Endothelial cell of umbilical vein (primary cell): Measurements from ENCODE around the gene PPP2R2C. TPM values are rescaled to one million over a fixed set of nuclear protein-coding genes. Genes with fewer than 3 reads are reported as not detected.

ENCODE experiments used
- BruUV-seq: library from RNA; stranded (reverse); fragments of 400-500 nt; replicated peaks from 2 replicates; lab custom pipeline; 2021; lab: Mats Ljungman, UMichigan
- CTCF ChIA-PET: fragments of 300-600, 350-600 bp; sonication (Branson Sonifier 250); formaldehyde crosslinking; loops from one replicate; lab custom pipeline; 2021; ENCODE audit warnings: antibody characterized with exemption, inconsistent platforms; lab: Charles Lee
- POLR2A ChIA-PET: fragments of 300-600, 350-600 bp; sonication (Branson Sonifier 250); formaldehyde crosslinking; loops from one replicate; lab custom pipeline; 2021; ENCODE audit warnings: antibody characterized with exemption, inconsistent platforms; lab: Charles Lee
- DNase-seq: peaks from one replicate; pipeline ENCODE4 v3.0.0-alpha.2; 2011; ENCODE audit warnings: low read depth, low spot score
- FAIRE-seq: peaks from 2 replicates; lab custom pipeline; 2011; peaks lifted over from hg19 to GRCh38; lab: Jason Lieb, UNC
- H2AFZ ChIP-seq: 2 replicates; pipeline ENCODE4 v1.6.0; 2012; ENCODE audit warnings: low read depth, low read length, control low read depth, inconsistent platforms
- H3K27ac ChIP-seq: 2 replicates; pipeline ENCODE4 v1.5.1; 2011; ENCODE audit warnings: low read depth, mild to moderate bottlenecking, control low read depth, low read length, moderate library complexity; ENCODE audit not compliant: insufficient read depth
- H3K27me3 ChIP-seq, 2 experiments: 2 replicates each; pipeline versions ENCODE4 v1.6.0 to v1.6.1; 2011; ENCODE audit warnings: low read length in 2 of 2, mixed read lengths in 1 of 2; ENCODE audit not compliant: control insufficient read depth in 2 of 2, insufficient read depth in 2 of 2
- H3K36me3 ChIP-seq, 2 experiments: 2 replicates in 1 of 2; 3 replicates in 1 of 2; pipeline ENCODE4 v1.5.1; 2011; ENCODE audit warnings: low read length in 2 of 2, mild to moderate bottlenecking in 1 of 2, moderate library complexity in 1 of 2; ENCODE audit not compliant: control insufficient read depth in 2 of 2, insufficient read depth in 2 of 2; ENCODE audit errors: extremely low read depth in 1 of 2
- H3K4me1 ChIP-seq: 3 replicates; pipeline ENCODE4 v1.5.1; 2011; ENCODE audit warnings: mild to moderate bottlenecking, low read length; ENCODE audit not compliant: control insufficient read depth, insufficient read depth; ENCODE audit errors: extremely low read depth
- H3K4me2 ChIP-seq: 2 replicates; pipeline ENCODE4 v1.6.1; 2011; ENCODE audit warnings: low read length, control low read depth, mixed read lengths; ENCODE audit not compliant: insufficient read depth
- H3K4me3 ChIP-seq, 3 experiments: fragments of 200-600 bp in 1 of 3; sonication (generic), shearing (Covaris generic) in 1 of 3; replicated peaks in 1 of 3; 2 replicates each; pipeline ENCODE4 v1.5.1; 2011 to 2016; ENCODE audit warnings: control low read depth in 3 of 3, low read length in 3 of 3, mild to moderate bottlenecking in 2 of 3, inconsistent platforms in 1 of 3, low read depth in 1 of 3, moderate library complexity in 1 of 3; ENCODE audit not compliant: insufficient read depth in 1 of 3
- H3K79me2 ChIP-seq: 2 replicates; pipeline ENCODE4 v1.6.0; 2012; ENCODE audit warnings: low read length, inconsistent platforms; ENCODE audit not compliant: control insufficient read depth, insufficient read depth
- H3K9ac ChIP-seq: replicated peaks from 2 replicates; pipeline ENCODE3; 2011; ENCODE audit warnings: low read length, control low read depth; ENCODE audit not compliant: insufficient read depth; ENCODE audit errors: extremely low read depth
- H3K9me1 ChIP-seq: replicated peaks from 3 replicates; pipeline ENCODE4 v1.6.0; 2011; ENCODE audit warnings: mild to moderate bottlenecking, low read length; ENCODE audit not compliant: control insufficient read depth, insufficient read depth; ENCODE audit errors: extremely low read depth
- H3K9me3 ChIP-seq: replicated peaks from 2 replicates; pipeline ENCODE4 v1.5.1; 2012; ENCODE audit warnings: low read length, inconsistent platforms; ENCODE audit not compliant: control insufficient read depth, insufficient read depth
- H4K20me1 ChIP-seq: replicated peaks from 2 replicates; pipeline ENCODE3; 2011; ENCODE audit warnings: mild to moderate bottlenecking, low read length; ENCODE audit not compliant: control insufficient read depth, insufficient read depth; ENCODE audit errors: extremely low read depth
- CTCF ChIP-seq, 2 donors: IDR thresholded peaks; 1 replicate in 1 of 2; 2 replicates in 1 of 2; pipeline ENCODE4 v1.5.1; 2011; ENCODE audit warnings: low read length in 2 of 2, mild to moderate bottlenecking in 2 of 2, moderate library complexity in 2 of 2, control low read depth in 1 of 2, inconsistent platforms in 1 of 2, low read depth in 1 of 2; ENCODE audit not compliant: insufficient read depth in 1 of 2; ENCODE audit errors: extremely low read depth in 1 of 2
- EZH2 ChIP-seq: IDR thresholded peaks from 2 replicates; pipeline ENCODE4 v1.6.1; 2012; ENCODE audit warnings: borderline replicate concordance, low read depth, mild to moderate bottlenecking, moderate library complexity, low read length, inconsistent platforms; ENCODE audit not compliant: severe bottlenecking
- FOS ChIP-seq: IDR thresholded peaks from 2 replicates; pipeline ENCODE4 v1.6.1; 2011; ENCODE audit warnings: mild to moderate bottlenecking, low read length, moderate library complexity, borderline replicate concordance; ENCODE audit not compliant: insufficient read depth
- GATA2 ChIP-seq: IDR thresholded peaks from 2 replicates; pipeline ENCODE4 v1.7.0; 2011; ENCODE audit warnings: low read depth, mild to moderate bottlenecking, moderate library complexity, mixed read lengths, low read length; ENCODE audit not compliant: insufficient read length, insufficient read depth
- JUN ChIP-seq: IDR thresholded peaks from 2 replicates; pipeline ENCODE4 v1.6.1; 2011; ENCODE audit warnings: borderline replicate concordance, low read depth; ENCODE audit not compliant: insufficient read length, insufficient read depth
- MYC ChIP-seq: IDR thresholded peaks from one replicate; pipeline ENCODE4 v1.6.1; 2011; ENCODE audit warnings: mild to moderate bottlenecking, low read depth, low read length
- POLR2A ChIP-seq: IDR thresholded peaks from 2 replicates; pipeline ENCODE4 v1.6.1; 2012; ENCODE audit warnings: low read depth, mild to moderate bottlenecking, control low read depth, low read length
- POLR2AphosphoS5 ChIP-seq: IDR thresholded peaks from 2 replicates; pipeline ENCODE4 v1.6.1; 2012; ENCODE audit warnings: low read depth, mild to moderate bottlenecking, control low read depth, low read length, moderate library complexity; ENCODE audit not compliant: insufficient read depth
- dilution Hi-C: fragments of 300-500 bp; cut with MboI; formaldehyde crosslinking; loops from one replicate; pipeline ENCODE4 v1.15.0; 2019; ENCODE audit warnings: low sequenced_read_pairs; ENCODE audit not compliant: extremely low pct_ligation_motif_present
- intact Hi-C: fragments of 100-400 bp; cut with micrococcal nuclease; formaldehyde crosslinking; loops from one replicate; pipeline ENCODE4 v1.10.0; 2022
- polyA plus RNA-seq, 4 experiments: library from polyadenylated mRNA; depleted of rRNA in 3 of 4; stranded (reverse) in 3 of 4; unstranded in 1 of 4; fragments of >200 nt; gene quantifications; 2 replicates each; pipeline versions ENCODE4 v1.2.1 to v1.2.3, GENCODE V29; 2011 to 2012; ENCODE audit warnings: missing spikeins in 1 of 4
- total RNA-seq: library from RNA; stranded (reverse); gene quantifications from 2 replicates; pipeline ENCODE4 v1.2.3, GENCODE V29; 2021
- TF ChIP-seq, protein P1 (sequence below): IDR thresholded peaks from 2 replicates; pipeline ENCODE4 v1.6.1; 2011; ENCODE audit not compliant: insufficient read depth, insufficient read length

PPP2R2C gene
- total and polyA plus RNA-seq, 2 donors (not counting 3 experiments of a cell fraction or from before 2014, with no cell fraction given), result 0.03 to 0.09 TPM

GRCh38 chr4:6352031-6352692, 120.3 kb downstream of the PPP2R2C start:
- CTCF ChIA-PET, result no interaction called here
- Histone ChIP-seq H3K4me2 (no peak overlapping the region), H3K9me3 (no peaks in the 10 kb centered on the region), H3K9me1 (no peaks in the 10 kb centered on the region), H4K20me1 (no peaks in the 10 kb centered on the region), H3K9ac (no peak overlapping the region), H3K36me3 (no peaks in the 10 kb centered on the region), H3K27me3 (no peaks in the 10 kb centered on the region), H3K4me3 (no peak overlapping the region), H3K4me1 (no peaks in the 10 kb centered on the region), H3K27ac (no peak overlapping the region), H2AFZ (no peak overlapping the region), H3K79me2 (no peaks in the 10 kb centered on the region)
- TF ChIP-seq, protein P1, sequence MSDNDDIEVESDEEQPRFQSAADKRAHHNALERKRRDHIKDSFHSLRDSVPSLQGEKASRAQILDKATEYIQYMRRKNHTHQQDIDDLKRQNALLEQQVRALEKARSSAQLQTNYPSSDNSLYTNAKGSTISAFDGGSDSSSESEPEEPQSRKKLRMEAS, result no peak
- TF ChIP-seq MYC (no peak), GATA2 (no peak), CTCF (IDR thresholded peaks at IDR 0.05; ENCODE audit: extremely low read depth in 1 of 2, insufficient read depth in 1 of 2, low read depth in 1 of 2, low read length in 2 of 2) (no peak), EZH2 (no peak), POLR2A (no peak), FOS (no peak), POLR2AphosphoS5 (no peak), JUN (no peak)
- BruUV-seq, result no TSS peak
- dilution Hi-C loops, result no loop called here
- intact Hi-C loops, result no loop called here
- FAIRE-seq, result no peak
- POLR2A ChIA-PET, result no interaction called here
- DNase-seq, result no peak
